Adrenal gland (tissue), 19 donors: Measurements from ENCODE around the gene CRYBG1. TPM values are rescaled to one million over a fixed set of nuclear protein-coding genes. Genes with fewer than 3 reads are reported as not detected.
A peak's percentile ranks its signal among the peaks of the same experiment; 100 is the strongest.

Experiments used
- DNase-seq, 7 donors: peaks; one replicate each; pipeline ENCODE4 v3.0.0-alpha.2; 2019 to 2020
- H3K27ac ChIP-seq, 5 donors: fragments of 200-600 bp; sonication (generic) in 4 of 5; 1 replicate in 3 of 5; 2 replicates in 2 of 5; pipeline versions ENCODE4 v1.5.1 to v1.8.0; 2016 to 2020; ENCODE audit warnings: mild to moderate bottlenecking in 1 of 5
- H3K27me3 ChIP-seq: fragments of 200-600 bp; 2 replicates; pipeline ENCODE4 v1.8.0; 2021
- H3K36me3 ChIP-seq, 2 donors: fragments of 200-600 bp; replicated peaks in 1 of 2; 1 replicate in 1 of 2; 2 replicates in 1 of 2; pipeline versions ENCODE4 v1.5.1 to v1.8.0; 2018 to 2022
- H3K4me1 ChIP-seq, 2 donors: fragments of 200-600 bp; replicated peaks in 1 of 2; 1 replicate in 1 of 2; 2 replicates in 1 of 2; pipeline versions ENCODE4 v1.5.1 to v1.8.0; 2018 to 2021
- H3K4me3 ChIP-seq, 4 donors: fragments of 200-600 bp; sonication (generic) in 3 of 4; one replicate each; pipeline ENCODE4 v1.5.1; 2016 to 2018
- H3K9me3 ChIP-seq, 3 donors: fragments of 200-600 bp; sonication (generic) in 1 of 3; replicated peaks in 1 of 3; 1 replicate in 2 of 3; 2 replicates in 1 of 3; pipeline versions ENCODE4 v1.5.1 to v1.8.0; 2016 to 2021
- CTCF ChIP-seq, 6 experiments: fragments of 450-650 bp in 4 of 6; fragments of 200-600 bp in 2 of 6; sonication (generic) in 1 of 6; IDR thresholded peaks; 1 replicate in 5 of 6; 2 replicates in 1 of 6; pipeline versions ENCODE4 v1.5.1 to v1.8.0; 2016 to 2021; ENCODE audit warnings: antibody characterized with exemption in 6 of 6, mild to moderate bottlenecking in 2 of 6, moderate library complexity in 1 of 6
- POLR2A ChIP-seq, 2 donors: fragments of 450-650 bp; IDR thresholded peaks; one replicate each; pipeline ENCODE4 v1.6.1; 2017; ENCODE audit warnings: antibody characterized with exemption in 2 of 2, mild to moderate bottlenecking in 2 of 2, moderate library complexity in 1 of 2
- WGBS, 4 donors: extraction: QIAGEN DNeasy Blood & Tissue Kit in 2 of 4; methylation state at CpG; one replicate each; pipeline versions ENCODE4 v1.1.5 to v1.1.7; 2013 to 2017; 5-methylcytosine and 5-hydroxymethylcytosine counted together
- intact Hi-C, 2 donors: fragments of 100-400 bp; cut with DNase I; formaldehyde crosslinking; loops; one replicate each; pipeline versions ENCODE4 v1.14.1 to v1.15.0; 2022 to 2023
- long read RNA-seq, 10 donors: library from polyadenylated mRNA in 3 of 10; unstranded in 2 of 10; stranded (forward) in 1 of 10; transcript quantifications; one replicate each; pipeline ENCODE4 v2.0.0 and lab custom pipeline, GENCODE V29; 2021 to 2026
- polyA plus RNA-seq, 3 donors: library from polyadenylated mRNA; stranded (reverse); fragments of 200-250 nt in 2 of 3; fragments of 350-450 nt in 1 of 3; fragmentation: Illumina TruSeq in 1 of 3; extraction: RNeasy Lipid Tissue Mini Kit (QIAGEN cat#74804) in 1 of 3; gene quantifications; one replicate each; pipeline ENCODE4 v1.2.3, GENCODE V29; 2013 to 2014
- total RNA-seq, 9 donors: library from RNA; depleted of rRNA in 4 of 9; stranded (reverse); fragments of >200 nt in 4 of 9; fragments of 120-200 nt in 1 of 9; fragmentation: NEBNext Ultra II Directional in 1 of 9; extraction: Animal tissue kit (Norgen Biotek cat#: 25700) in 1 of 9; gene quantifications; one replicate each; pipeline versions ENCODE4 v1.1.0 to v1.2.4, GENCODE V29; 2013 to 2023
- donor health status: healthy with polysubstance abuse.
- donor health status: Bipolar disorder and iron deficiency.
- donor health status: DM: yes; HTN: yes; CAD: no.
- donor health status: DM: no; HTN: no; CAD: no.
- donor health status: DM: no; HTN: no; CAD: no.
- donor health status: DM: yes; HTN: yes; CAD: no.

Gene CRYBG1
- 1 to 10 TPM in 8 of 9 donors, under 1 TPM in 1; 0.83 to 5.1 (median 3.5) TPM for total RNA-seq
- 1 to 10 TPM; 1.0 to 1.7 (median 1.3) TPM for polyA plus RNA-seq
- long read RNA-seq, donor 1 = 0 reads
- long read RNA-seq, donor 2 = 0 reads
- long read RNA-seq, donor 3 = 0 reads
- long read RNA-seq, donor 4, partial matches to known transcripts = 1 of 1 reads
- long read RNA-seq, donor 4, other reads (novel, unspliced or antisense) = 0 of 1 reads
- long read RNA-seq, donor 5, partial matches to known transcripts = 1 of 1 reads
- long read RNA-seq, donor 5, other reads (novel, unspliced or antisense) = 0 of 1 reads
- long read RNA-seq, donor 6, partial matches to known transcripts = 0 of 1 reads
- long read RNA-seq, donor 6, other reads (novel, unspliced or antisense) = 1 of 1 reads
- long read RNA-seq, donor 7, partial matches to known transcripts = 0 of 11 reads
- long read RNA-seq, donor 7, other reads (novel, unspliced or antisense) = 11 of 11 reads
- long read RNA-seq, donor 8, partial matches to known transcripts = 34 of 34 reads
- long read RNA-seq, donor 8, other reads (novel, unspliced or antisense) = 0 of 34 reads
- long read RNA-seq, donor 9, partial matches to known transcripts = 15 of 28 reads
- long read RNA-seq, donor 9, other reads (novel, unspliced or antisense) = 13 of 28 reads
- long read RNA-seq, donor 10, partial matches to known transcripts = 15 of 20 reads
- long read RNA-seq, donor 10, other reads (novel, unspliced or antisense) = 5 of 20 reads

- H3K4me1 ChIP-seq = peaks cover 0 to 13% of the 10 kb centered on the region in 2 donors
- no peak within 1 kb of the TSS for H3K27ac ChIP-seq
- peak in 6 of 7 donors; percentile 26 to 59 (median 38) for DNase-seq
- no peaks in the 10 kb centered on the region for H3K36me3 ChIP-seq
- peaks cover 38% of the 10 kb centered on the region for H3K27me3 ChIP-seq
- H3K4me3 ChIP-seq = peak within 1 kb of the TSS in 1 of 4 donors; percentile 50
- TF ChIP-seq POLR2A (IDR thresholded peaks at IDR 0.05) (no peak), CTCF (IDR thresholded peaks at IDR 0.05) (peak in 5 of 6 experiments; percentile 33 to 77 (median 52))
- intact Hi-C loops = no loop called here
- WGBS, 4 donors = 0 to 2% (median 1%) methylated on average over 1 to 66 of the region's 66 CpGs
- no peaks in the 10 kb centered on the region for H3K9me3 ChIP-seq
Measured at GRCh38 chr6:106360410-106360988, at the start of gene CRYBG1. CRYBG1 (plus strand) TSS chr6:106360717; CDS start chr6:106360909, 192 bp downstream.

- intact Hi-C loops = no loop called here
- TF ChIP-seq CTCF (IDR thresholded peaks at IDR 0.05) (no peak), POLR2A (IDR thresholded peaks at IDR 0.05) (no peak)
Measured at GRCh38 chr6:106315765-106316374, 44.6 kb upstream of the CRYBG1 start.

GRCh38 chr6:106316375-106316766 is 44.1 kb upstream of the CRYBG1 start:
- peaks cover 3 to 26% of the 10 kb centered on the region in 2 donors for H3K4me1 ChIP-seq
- TF ChIP-seq POLR2A (IDR thresholded peaks at IDR 0.05) (no peak), CTCF (IDR thresholded peaks at IDR 0.05) (no peak)
- no peaks in the 10 kb centered on the region for H3K36me3 ChIP-seq
- H3K27me3 ChIP-seq = no peaks in the 10 kb centered on the region
- WGBS, 4 donors = 91 to 94% (median 93%) methylated on average over 3 of the region's 3 CpGs
- no peak for DNase-seq
- intact Hi-C loops = no loop called here
- no peak overlapping the region for H3K27ac ChIP-seq
- no peaks in the 10 kb centered on the region for H3K9me3 ChIP-seq
- H3K4me3 ChIP-seq = no peak overlapping the region

More at GRCh38 chr6:106315765-106316374, 44.6 kb upstream of the CRYBG1 start:
- no peak for DNase-seq
- no peaks in the 10 kb centered on the region for H3K36me3 ChIP-seq
- WGBS, 4 donors = 39 to 48% (median 43%) methylated on average over 6 of the region's 6 CpGs
- H3K4me1 ChIP-seq = peaks cover 8 to 30% of the 10 kb centered on the region in 2 donors
- H3K4me3 ChIP-seq = no peak overlapping the region
- no peaks in the 10 kb centered on the region for H3K27me3 ChIP-seq
- H3K27ac ChIP-seq = no peak overlapping the region
- H3K9me3 ChIP-seq = no peaks in the 10 kb centered on the region

GRCh38 chr6:106318061-106318460 is 42.5 kb upstream of the CRYBG1 start:
- TF ChIP-seq POLR2A (IDR thresholded peaks at IDR 0.05) = no peak
- TF ChIP-seq CTCF (IDR thresholded peaks at IDR 0.05) = no peak
- H3K27me3 ChIP-seq = no peaks in the 10 kb centered on the region
- H3K27ac ChIP-seq = no peak overlapping the region
- no peak for DNase-seq
- H3K36me3 ChIP-seq = no peaks in the 10 kb centered on the region
- H3K4me1 ChIP-seq = peaks cover 8 to 27% of the 10 kb centered on the region in 2 donors
- H3K4me3 ChIP-seq = no peak overlapping the region
- WGBS, 4 donors = 46 to 76% (median 55%) methylated on average over 2 of the region's 2 CpGs
- no peaks in the 10 kb centered on the region for H3K9me3 ChIP-seq
- intact Hi-C loops = no loop called here
